ENCODE measurements around the gene IL12RB2. TPM values are rescaled to one million over a fixed set of nuclear protein-coding genes. Genes with fewer than 3 reads are reported as not detected.

IL12RB2 gene
- total and polyA plus RNA-seq, 2 donors (not counting 1 experiment from before 2014, with no cell fraction given): 0.01 TPM; not detected in 1

DNA sequence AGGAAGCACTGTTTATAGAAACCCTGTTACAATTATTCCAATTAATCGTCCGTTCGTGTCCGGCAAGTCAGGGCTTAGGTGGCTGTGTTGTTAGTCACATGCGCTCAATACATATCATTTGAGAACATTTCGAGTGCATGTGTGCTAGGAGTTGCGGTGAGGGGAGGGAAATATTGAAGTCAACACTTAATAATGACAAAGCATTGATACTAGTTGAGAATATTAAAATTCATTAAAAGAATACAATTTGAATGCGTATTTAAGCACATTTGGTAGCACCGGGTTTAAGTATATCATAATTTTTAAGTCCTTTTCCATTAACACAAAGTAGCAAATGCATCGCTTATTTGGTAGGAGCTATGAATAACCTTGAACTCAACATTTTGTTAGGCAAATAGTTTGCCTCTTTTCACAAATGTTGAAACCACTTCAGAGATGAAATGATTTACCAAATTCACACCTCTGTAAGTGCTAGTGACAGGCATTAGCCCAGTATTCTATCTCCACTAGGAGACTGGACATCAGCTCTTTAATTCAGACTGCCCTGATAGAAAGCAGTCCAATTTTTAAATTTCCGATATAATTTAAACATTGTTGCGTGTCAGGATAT is 123.6 kb downstream of the IL12RB2 start:
- TF ChIP-seq EZH2 (IDR thresholded peaks at IDR 0.05; ENCODE audit: low read length, missing control alignments): no peak
- TF ChIP-seq CTCF (conservative IDR thresholded peaks at IDR 0.05 in 1 of 2, IDR thresholded peaks at IDR 0.05 in 1 of 2; ENCODE audit: low read depth in 1 of 2, low read length in 2 of 2): no peak
- no peaks in the 10 kb centered on the region for H3K9me3 ChIP-seq (ENCODE audit: control insufficient read depth, insufficient read depth, low read depth, low read length)
- peak overlapping the region; percentile 75 for H3K9ac ChIP-seq (ENCODE audit: insufficient read depth, low read length)
- H3K4me3 ChIP-seq (replicated peaks in 1 of 4; ENCODE audit: control extremely low read depth in 1 of 4, insufficient read depth in 1 of 4, low read depth in 3 of 4, low read length in 4 of 4): peak overlapping the region; percentile 81 to 97 (median 86)
- no peak for DNase-seq (ENCODE audit: low read depth in 2 of 2)
- H4K20me1 ChIP-seq (ENCODE audit: control insufficient read depth, extremely low read depth, insufficient read depth, low read length): peaks cover 15% of the 10 kb centered on the region
- peaks cover 9% of the 10 kb centered on the region for H3K4me1 ChIP-seq (ENCODE audit: control insufficient read depth, extremely low read depth, insufficient read depth, low read length)
- H3K4me2 ChIP-seq (ENCODE audit: extremely low read depth, insufficient read depth, low read length): peak overlapping the region; percentile 95
- peaks cover 39% of the 10 kb centered on the region for H3K79me2 ChIP-seq (ENCODE audit: control insufficient read depth, insufficient read depth, low read length)
- H3K27ac ChIP-seq (ENCODE audit: insufficient read depth, low read length): peak overlapping the region; percentile 88
- H2AFZ ChIP-seq (ENCODE audit: low read length): peak overlapping the region; percentile 98
- H3K36me3 ChIP-seq (ENCODE audit: control insufficient read depth, insufficient read depth, low read length): peaks cover 5% of the 10 kb centered on the region
- H3K27me3 ChIP-seq (ENCODE audit: control insufficient read depth, insufficient read depth, low read length): no peaks in the 10 kb centered on the region

- peaks cover 5% of the 10 kb centered on the region for H3K36me3 ChIP-seq (ENCODE audit: control insufficient read depth, insufficient read depth, low read length)
- no peak for DNase-seq (ENCODE audit: low read depth in 2 of 2)
- peak overlapping the region in 3 of 4 experiments; percentile 85 to 97 (median 86) for H3K4me3 ChIP-seq (replicated peaks in 1 of 4; ENCODE audit: control extremely low read depth in 1 of 4, insufficient read depth in 1 of 4, low read depth in 3 of 4, low read length in 4 of 4)
- no peak overlapping the region for H3K27ac ChIP-seq (ENCODE audit: insufficient read depth, low read length)
- H3K4me1 ChIP-seq (ENCODE audit: control insufficient read depth, extremely low read depth, insufficient read depth, low read length): peaks cover 9% of the 10 kb centered on the region
- no peak overlapping the region for H3K9ac ChIP-seq (ENCODE audit: insufficient read depth, low read length)
- no peaks in the 10 kb centered on the region for H3K27me3 ChIP-seq (ENCODE audit: control insufficient read depth, insufficient read depth, low read length)
- H4K20me1 ChIP-seq (ENCODE audit: control insufficient read depth, extremely low read depth, insufficient read depth, low read length): peaks cover 15% of the 10 kb centered on the region
- H3K9me3 ChIP-seq (ENCODE audit: control insufficient read depth, insufficient read depth, low read depth, low read length): no peaks in the 10 kb centered on the region
- H3K4me2 ChIP-seq (ENCODE audit: extremely low read depth, insufficient read depth, low read length): peak overlapping the region; percentile 95
- peaks cover 32% of the 10 kb centered on the region for H3K79me2 ChIP-seq (ENCODE audit: control insufficient read depth, insufficient read depth, low read length)
- TF ChIP-seq EZH2 (IDR thresholded peaks at IDR 0.05; ENCODE audit: low read length, missing control alignments) (no peak), CTCF (conservative IDR thresholded peaks at IDR 0.05 in 1 of 2, IDR thresholded peaks at IDR 0.05 in 1 of 2; ENCODE audit: low read depth in 1 of 2, low read length in 2 of 2) (no peak)
- peak overlapping the region; percentile 6 for H2AFZ ChIP-seq (ENCODE audit: low read length)
Observed at GRCh38 chr1:67431869-67432578, 124.4 kb downstream of the IL12RB2 start.

GRCh38 chr1:67432745-67433144 is 125.1 kb downstream of the IL12RB2 start:
- no peak for DNase-seq (ENCODE audit: low read depth in 2 of 2)
- H3K36me3 ChIP-seq (ENCODE audit: control insufficient read depth, insufficient read depth, low read length): peaks cover 5% of the 10 kb centered on the region
- H3K4me3 ChIP-seq (replicated peaks in 1 of 4; ENCODE audit: control extremely low read depth in 1 of 4, insufficient read depth in 1 of 4, low read depth in 3 of 4, low read length in 4 of 4): no peak overlapping the region
- H3K4me1 ChIP-seq (ENCODE audit: control insufficient read depth, extremely low read depth, insufficient read depth, low read length): peaks cover 9% of the 10 kb centered on the region
- H3K79me2 ChIP-seq (ENCODE audit: control insufficient read depth, insufficient read depth, low read length): peaks cover 25% of the 10 kb centered on the region
- no peak overlapping the region for H3K9ac ChIP-seq (ENCODE audit: insufficient read depth, low read length)
- no peak overlapping the region for H3K4me2 ChIP-seq (ENCODE audit: extremely low read depth, insufficient read depth, low read length)
- no peak overlapping the region for H2AFZ ChIP-seq (ENCODE audit: low read length)
- no peaks in the 10 kb centered on the region for H3K9me3 ChIP-seq (ENCODE audit: control insufficient read depth, insufficient read depth, low read depth, low read length)
- no peak overlapping the region for H3K27ac ChIP-seq (ENCODE audit: insufficient read depth, low read length)
- H3K27me3 ChIP-seq (ENCODE audit: control insufficient read depth, insufficient read depth, low read length): no peaks in the 10 kb centered on the region
- H4K20me1 ChIP-seq (ENCODE audit: control insufficient read depth, extremely low read depth, insufficient read depth, low read length): peaks cover 12% of the 10 kb centered on the region
- TF ChIP-seq EZH2 (IDR thresholded peaks at IDR 0.05; ENCODE audit: low read length, missing control alignments) (no peak), CTCF (conservative IDR thresholded peaks at IDR 0.05 in 1 of 2, IDR thresholded peaks at IDR 0.05 in 1 of 2; ENCODE audit: low read depth in 1 of 2, low read length in 2 of 2) (no peak)
